Lower lobe of right lung (tissue), 2 donors: Measurements from ENCODE around the gene FHIT. TPM values are rescaled to one million over a fixed set of nuclear protein-coding genes. Genes with fewer than 3 reads are reported as not detected.

Experiments used
- ATAC-seq, 2 donors: fragments of 200-7000 bp; cut with Tn5 transposase; one replicate each; pipeline ENCODE4 v1.9.1; 2020 to 2022; ENCODE audit warnings: mild to moderate bottlenecking in 2 of 2, moderate library complexity in 2 of 2
- DNase-seq: peaks from one replicate; pipeline ENCODE4 v3.0.0-alpha.2; 2020
- H3K27ac ChIP-seq: fragments of 200-600 bp; one replicate; pipeline ENCODE4 v1.8.0; 2022
- H3K27me3 ChIP-seq: fragments of 200-600 bp; one replicate; pipeline ENCODE4 v1.8.0; 2022; ENCODE audit warnings: low read depth
- H3K36me3 ChIP-seq: fragments of 200-600 bp; one replicate; pipeline ENCODE4 v1.8.0; 2022; ENCODE audit warnings: mild to moderate bottlenecking
- H3K4me1 ChIP-seq: fragments of 200-600 bp; one replicate; pipeline ENCODE4 v1.8.0; 2022
- H3K4me3 ChIP-seq: fragments of 200-600 bp; one replicate; pipeline ENCODE4 v1.8.0; 2022; ENCODE audit warnings: mild to moderate bottlenecking
- H3K9me3 ChIP-seq: fragments of 200-600 bp; one replicate; pipeline ENCODE4 v1.8.0; 2022
- CTCF ChIP-seq: fragments of 200-600 bp; IDR thresholded peaks from one replicate; pipeline ENCODE4 v1.8.0; 2022; ENCODE audit warnings: antibody characterized with exemption, mild to moderate bottlenecking
- intact Hi-C: fragments of 100-400 bp; cut with DNase I; formaldehyde crosslinking; loops from one replicate; pipeline ENCODE4 v1.11.0; 2022
- total RNA-seq: library from RNA; stranded (reverse); fragmentation: NEBNext Ultra II Directional; extraction: Animal tissue kit (Norgen Biotek cat#: 25700); gene quantifications from one replicate; pipeline ENCODE4 v1.2.1, GENCODE V29; 2021
- donor health status: DM: no; HTN: yes; CAD: no; lungs with severe emphysema.

FHIT gene
- total RNA-seq, 1 donor from 2014 or later: 10.3 TPM

- Histone ChIP-seq H3K36me3 (no peaks in the 10 kb centered on the region), H3K27me3 (no peaks in the 10 kb centered on the region), H3K9me3 (no peaks in the 10 kb centered on the region), H3K27ac (no peak overlapping the region), H3K4me3 (no peak overlapping the region), H3K4me1 (no peaks in the 10 kb centered on the region)
- ATAC-seq: no peak
- intact Hi-C loops: no loop called here
- DNase-seq: no peak
- TF ChIP-seq CTCF: no peak
These were observed 1253.2 kb downstream of the FHIT start for GRCh38 chr3:59998058-59998457.

- no peak overlapping the region for H3K27ac ChIP-seq
- no peaks in the 10 kb centered on the region for H3K36me3 ChIP-seq
- H3K9me3 ChIP-seq: no peaks in the 10 kb centered on the region
- no peak overlapping the region for H3K4me3 ChIP-seq
- H3K27me3 ChIP-seq: no peaks in the 10 kb centered on the region
- DNase-seq: no peak
- no peaks in the 10 kb centered on the region for H3K4me1 ChIP-seq
- intact Hi-C loops: no loop called here
- ATAC-seq: no peak
- TF ChIP-seq CTCF: no peak
These were observed 1253.7 kb downstream of the FHIT start for GRCh38 chr3:59997583-59997982.

DNA sequence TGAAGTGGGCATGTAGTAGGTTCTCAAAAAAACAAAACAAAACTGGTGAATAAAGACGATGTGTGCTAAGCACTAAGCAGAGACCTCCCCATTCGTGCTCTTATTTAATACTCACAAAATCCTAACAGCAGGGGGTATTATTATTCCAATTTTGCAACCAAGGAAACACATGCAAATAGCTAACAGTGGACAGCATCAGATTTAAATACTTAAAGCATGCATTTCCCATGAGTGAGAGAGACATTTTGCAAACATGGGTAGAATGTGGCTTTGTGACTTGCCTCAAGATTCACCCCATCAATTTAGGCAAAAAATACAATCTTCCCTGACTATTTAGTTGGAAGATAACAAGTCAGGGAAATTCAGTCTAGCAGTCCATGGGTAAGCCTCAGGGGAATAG is 1255.2 kb downstream of the FHIT start:
- H3K27ac ChIP-seq: no peak overlapping the region
- intact Hi-C loops: no loop called here
- H3K27me3 ChIP-seq: no peaks in the 10 kb centered on the region
- H3K36me3 ChIP-seq: no peaks in the 10 kb centered on the region
- no peak overlapping the region for H3K4me3 ChIP-seq
- TF ChIP-seq CTCF: no peak
- peak in 1 of 2 donors; percentile 29 for ATAC-seq
- no peaks in the 10 kb centered on the region for H3K9me3 ChIP-seq
- no peaks in the 10 kb centered on the region for H3K4me1 ChIP-seq
- DNase-seq: no peak

DNA sequence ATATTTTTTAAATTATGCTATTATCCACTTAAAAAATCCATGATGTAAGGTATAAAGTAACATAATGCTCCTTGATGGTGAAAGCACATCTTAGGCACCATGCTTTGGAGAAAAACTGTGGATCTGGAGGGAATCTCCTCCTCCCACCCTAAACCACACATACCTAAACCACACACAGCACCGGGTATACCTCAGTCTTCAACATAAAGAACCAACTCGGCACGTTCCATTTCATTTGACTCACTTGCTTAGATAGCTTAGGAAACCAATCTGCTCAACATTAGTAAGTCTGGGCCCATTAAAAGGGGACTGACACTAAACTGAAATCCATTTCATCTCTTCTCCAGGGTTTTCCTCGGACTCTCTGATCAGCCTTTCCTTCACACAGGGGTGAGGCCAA is 1255.7 kb downstream of the FHIT start:
- DNase-seq (no peak), ATAC-seq (no peak)
- Histone ChIP-seq H3K27ac (no peak overlapping the region), H3K36me3 (no peaks in the 10 kb centered on the region), H3K27me3 (no peaks in the 10 kb centered on the region), H3K4me1 (no peaks in the 10 kb centered on the region), H3K9me3 (no peaks in the 10 kb centered on the region), H3K4me3 (no peak overlapping the region)
- no peak for TF ChIP-seq CTCF
- intact Hi-C loops: no loop called here

DNA sequence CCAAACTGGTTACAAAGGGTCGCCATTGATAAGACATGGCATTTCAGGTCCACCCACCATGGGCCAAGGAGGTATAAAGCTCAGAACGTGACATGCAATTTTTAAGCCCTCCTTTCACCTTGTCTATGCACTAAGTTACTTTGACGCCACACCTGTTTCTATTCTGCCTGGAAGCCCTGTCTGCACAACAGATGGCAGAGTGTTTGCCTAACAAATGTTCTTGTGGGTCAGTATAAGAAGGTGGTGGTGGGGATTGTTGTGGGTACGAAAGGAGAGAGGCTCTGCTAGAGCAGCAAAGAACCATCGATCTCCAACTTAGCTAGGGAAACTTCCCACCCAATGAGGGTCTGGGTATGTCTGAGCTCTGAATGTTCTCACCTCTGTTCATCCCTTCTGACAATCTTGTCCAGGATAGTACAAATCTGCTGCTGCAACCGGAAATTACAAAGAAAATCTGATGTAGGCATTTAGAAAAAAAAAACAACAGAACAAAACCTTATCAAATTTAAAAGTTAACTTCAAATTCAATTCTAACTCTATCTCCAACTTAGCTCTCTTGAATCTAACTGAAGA is 1256.4 kb downstream of the FHIT start:
- Histone ChIP-seq H3K4me3 (no peak overlapping the region), H3K27ac (no peak overlapping the region), H3K9me3 (no peaks in the 10 kb centered on the region), H3K4me1 (no peaks in the 10 kb centered on the region), H3K27me3 (no peaks in the 10 kb centered on the region), H3K36me3 (no peaks in the 10 kb centered on the region)
- ATAC-seq (no peak), DNase-seq (no peak)
- TF ChIP-seq CTCF: no peak
- intact Hi-C loops: no loop called here

- no peaks in the 10 kb centered on the region for H3K27me3 ChIP-seq
- DNase-seq (no peak), ATAC-seq (no peak)
- no peaks in the 10 kb centered on the region for H3K9me3 ChIP-seq
- H3K4me3 ChIP-seq: no peak overlapping the region
- H3K4me1 ChIP-seq: no peaks in the 10 kb centered on the region
- TF ChIP-seq CTCF: no peak
- H3K36me3 ChIP-seq: no peaks in the 10 kb centered on the region
- intact Hi-C loops: no loop called here
- H3K27ac ChIP-seq: no peak overlapping the region
These were observed 1258.7 kb downstream of the FHIT start for GRCh38 chr3:59992578-59992977.
